Measurements from ENCODE around the gene OR52E5.

OR52E5 gene

GRCh38 chr11:5937868-5938602 is 45.0 kb downstream of the OR52E5 start:
- no peaks in the 10 kb centered on the region for H3K36me3 Mint-ChIP-seq (ENCODE audit: low read depth)
- H3K27ac Mint-ChIP-seq: no peak overlapping the region

GRCh38 chr11:5938603-5938965 is 45.6 kb downstream of the OR52E5 start:
- H3K36me3 Mint-ChIP-seq (ENCODE audit: low read depth): no peaks in the 10 kb centered on the region
- no peak overlapping the region for H3K4me3 Mint-ChIP-seq
- no peaks in the 10 kb centered on the region for H3K4me1 Mint-ChIP-seq
- TF ChIP-seq CTCF (IDR thresholded peaks at IDR 0.05; ENCODE audit: unreplicated experiment in 3 of 3): no peak
- H3K9me3 Mint-ChIP-seq: peaks cover 25% of the 10 kb centered on the region
- H3K27ac Mint-ChIP-seq: no peak overlapping the region
- no peaks in the 10 kb centered on the region for H3K27me3 Mint-ChIP-seq (ENCODE audit: low read depth)

More at GRCh38 chr11:5937868-5938602, 45.0 kb downstream of the OR52E5 start:
- Mint-ChIP-seq H3K9me3 (peaks cover 30% of the 10 kb centered on the region), H3K4me1 (no peaks in the 10 kb centered on the region), H3K4me3 (no peak overlapping the region), H3K27me3 (ENCODE audit: low read depth) (no peaks in the 10 kb centered on the region)
- no peak for TF ChIP-seq CTCF (IDR thresholded peaks at IDR 0.05; ENCODE audit: unreplicated experiment in 3 of 3)

GRCh38 chr11:5940748-5941147 is 47.7 kb downstream of the OR52E5 start:
- H3K27ac Mint-ChIP-seq: no peak overlapping the region
- H3K9me3 Mint-ChIP-seq: peaks cover 20% of the 10 kb centered on the region
- H3K36me3 Mint-ChIP-seq (ENCODE audit: low read depth): no peaks in the 10 kb centered on the region
- no peaks in the 10 kb centered on the region for H3K4me1 Mint-ChIP-seq
- H3K27me3 Mint-ChIP-seq (ENCODE audit: low read depth): no peaks in the 10 kb centered on the region
- H3K4me3 Mint-ChIP-seq: no peak overlapping the region
- no peak for TF ChIP-seq CTCF (IDR thresholded peaks at IDR 0.05; ENCODE audit: unreplicated experiment in 3 of 3)

GRCh38 chr11:5941951-5942350 is 48.9 kb downstream of the OR52E5 start, which contains the start of gene OR56A3:
OR56A3 (plus strand) TSS chr11:5942251; CDS start chr11:5947347, 5,096 bp downstream.
- TF ChIP-seq CTCF (IDR thresholded peaks at IDR 0.05; ENCODE audit: unreplicated experiment in 3 of 3): no peak

More at GRCh38 chr11:5941951-5942350, 48.9 kb downstream of the OR52E5 start, which contains the start of gene OR56A3:
- Mint-ChIP-seq H3K4me1 (no peaks in the 10 kb centered on the region), H3K27ac (no peak within 1 kb of the TSS), H3K27me3 (ENCODE audit: low read depth) (no peaks in the 10 kb centered on the region), H3K36me3 (ENCODE audit: low read depth) (no peaks in the 10 kb centered on the region), H3K4me3 (no peak within 1 kb of the TSS), H3K9me3 (peaks cover 11% of the 10 kb centered on the region)
